Measurements from ENCODE around the gene MINDY4. TPM values are rescaled to one million over a fixed set of nuclear protein-coding genes. Genes with fewer than 3 reads are reported as not detected.

MINDY4 gene
- total RNA-seq, 1 donor from 2014 or later, result 4.1 TPM

DNA sequence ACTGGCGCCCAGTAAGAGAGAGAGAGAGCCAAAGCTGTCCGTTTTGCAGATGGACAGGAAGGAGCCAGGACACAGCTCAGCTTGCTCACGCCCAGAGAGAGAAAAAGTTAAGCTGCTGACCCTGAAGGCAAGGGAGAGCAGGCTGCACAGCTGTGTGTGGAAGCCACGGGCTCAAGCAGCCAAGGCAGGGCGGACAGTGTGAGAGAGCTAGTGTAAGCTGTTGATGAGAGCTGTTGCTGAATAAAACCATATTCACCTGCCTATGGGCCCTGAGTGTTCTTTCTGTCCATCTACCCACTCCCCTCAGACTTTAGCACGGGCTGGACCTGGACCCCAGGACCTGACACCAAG is 13.9 kb upstream of the MINDY4 start:
- Mint-ChIP-seq H3K9me3 (ENCODE audit: unreplicated experiment) (peaks cover 4% of the 10 kb centered on the region), H3K27me3 (ENCODE audit: low read depth, unreplicated experiment) (peaks cover 22% of the 10 kb centered on the region), H3K36me3 (ENCODE audit: low read depth, unreplicated experiment) (no peaks in the 10 kb centered on the region), H3K27ac (ENCODE audit: unreplicated experiment) (no peak overlapping the region), H3K4me1 (ENCODE audit: low read depth, unreplicated experiment) (no peaks in the 10 kb centered on the region), H3K4me3 (ENCODE audit: unreplicated experiment) (no peak overlapping the region)
- Histone ChIP-seq H3K4me2 (ENCODE audit: low read length) (no peak overlapping the region), H3K27ac (ENCODE audit: low read depth, low read length) (no peak overlapping the region), H3K79me2 (ENCODE audit: insufficient read depth, low read length) (no peaks in the 10 kb centered on the region), H3K9me3 (ENCODE audit: insufficient read depth, low read depth, low read length) (no peaks in the 10 kb centered on the region), H3K9ac (ENCODE audit: low read length) (no peak overlapping the region), H3K4me1 (ENCODE audit: insufficient read depth, low read length) (no peaks in the 10 kb centered on the region), H4K20me1 (ENCODE audit: insufficient read depth, low read length) (no peaks in the 10 kb centered on the region), H3K4me3 (ENCODE audit: insufficient read depth, low read depth, low read length) (no peak overlapping the region), H3K27me3 (ENCODE audit: insufficient read depth, low read length) (no peaks in the 10 kb centered on the region), H3K36me3 (ENCODE audit: insufficient read depth, low read length) (no peaks in the 10 kb centered on the region), H2AFZ (ENCODE audit: low read depth, low read length) (no peak overlapping the region)
- TF ChIP-seq EZH2 (IDR thresholded peaks at IDR 0.05; ENCODE audit: insufficient read depth, low read length), result no peak
- TF ChIP-seq, protein P1, sequence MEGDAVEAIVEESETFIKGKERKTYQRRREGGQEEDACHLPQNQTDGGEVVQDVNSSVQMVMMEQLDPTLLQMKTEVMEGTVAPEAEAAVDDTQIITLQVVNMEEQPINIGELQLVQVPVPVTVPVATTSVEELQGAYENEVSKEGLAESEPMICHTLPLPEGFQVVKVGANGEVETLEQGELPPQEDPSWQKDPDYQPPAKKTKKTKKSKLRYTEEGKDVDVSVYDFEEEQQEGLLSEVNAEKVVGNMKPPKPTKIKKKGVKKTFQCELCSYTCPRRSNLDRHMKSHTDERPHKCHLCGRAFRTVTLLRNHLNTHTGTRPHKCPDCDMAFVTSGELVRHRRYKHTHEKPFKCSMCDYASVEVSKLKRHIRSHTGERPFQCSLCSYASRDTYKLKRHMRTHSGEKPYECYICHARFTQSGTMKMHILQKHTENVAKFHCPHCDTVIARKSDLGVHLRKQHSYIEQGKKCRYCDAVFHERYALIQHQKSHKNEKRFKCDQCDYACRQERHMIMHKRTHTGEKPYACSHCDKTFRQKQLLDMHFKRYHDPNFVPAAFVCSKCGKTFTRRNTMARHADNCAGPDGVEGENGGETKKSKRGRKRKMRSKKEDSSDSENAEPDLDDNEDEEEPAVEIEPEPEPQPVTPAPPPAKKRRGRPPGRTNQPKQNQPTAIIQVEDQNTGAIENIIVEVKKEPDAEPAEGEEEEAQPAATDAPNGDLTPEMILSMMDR (IDR thresholded peaks at IDR 0.05; ENCODE audit: insufficient read depth, low read depth, low read length), result no peak
- DNase-seq (ENCODE audit: low read depth), result no peak
- no peak for FAIRE-seq

DNA sequence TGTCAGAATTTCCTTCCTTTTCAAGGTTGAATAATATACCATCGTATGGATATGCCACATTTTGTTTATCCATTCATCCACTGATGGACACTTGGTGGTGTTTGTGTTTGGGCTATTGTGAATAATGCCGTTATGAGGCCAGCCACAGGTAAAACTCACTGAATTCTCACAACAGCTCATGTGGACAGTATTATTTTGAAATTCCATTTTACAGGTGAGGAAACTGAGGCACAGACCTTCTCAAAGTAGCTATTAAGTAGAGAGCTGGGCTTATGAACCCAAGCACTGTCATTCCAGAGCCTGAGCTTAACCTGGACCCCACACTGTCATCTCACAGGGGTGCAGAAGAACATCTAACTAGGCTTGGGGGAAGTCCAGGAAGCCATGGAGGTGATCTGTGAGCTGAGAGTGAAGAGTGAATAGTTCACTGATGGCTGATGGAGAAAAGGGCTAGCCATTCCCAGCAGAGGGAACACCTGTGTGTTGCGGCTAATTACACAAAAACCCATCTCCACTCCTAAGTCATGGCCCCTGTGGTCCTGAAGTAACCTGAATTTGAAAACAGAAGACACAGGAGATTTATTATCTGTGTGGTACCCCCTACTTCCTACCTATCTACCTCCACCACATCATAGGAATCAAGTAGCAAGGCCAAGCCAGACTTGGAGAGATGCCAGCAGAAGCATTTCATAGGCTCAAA is 10.6 kb upstream of the MINDY4 start:
- no peaks in the 10 kb centered on the region for H3K36me3 Mint-ChIP-seq (ENCODE audit: low read depth, unreplicated experiment)
- no peaks in the 10 kb centered on the region for H4K20me1 ChIP-seq (ENCODE audit: insufficient read depth, low read length)
- FAIRE-seq, result no peak
- no peaks in the 10 kb centered on the region for H3K36me3 ChIP-seq (ENCODE audit: insufficient read depth, low read length)
- no peak overlapping the region for H3K4me2 ChIP-seq (ENCODE audit: low read length)
- no peaks in the 10 kb centered on the region for H3K4me1 ChIP-seq (ENCODE audit: insufficient read depth, low read length)
- H2AFZ ChIP-seq (ENCODE audit: low read depth, low read length), result no peak overlapping the region
- H3K9me3 ChIP-seq (ENCODE audit: insufficient read depth, low read depth, low read length), result no peaks in the 10 kb centered on the region
- DNase-seq (ENCODE audit: low read depth), result no peak
- H3K4me1 Mint-ChIP-seq (ENCODE audit: low read depth, unreplicated experiment), result peaks cover 4% of the 10 kb centered on the region
- no peaks in the 10 kb centered on the region for H3K79me2 ChIP-seq (ENCODE audit: insufficient read depth, low read length)
- no peak overlapping the region for H3K4me3 ChIP-seq (ENCODE audit: insufficient read depth, low read depth, low read length)
- H3K27me3 Mint-ChIP-seq (ENCODE audit: low read depth, unreplicated experiment), result peaks cover 27% of the 10 kb centered on the region
- peaks cover 8% of the 10 kb centered on the region for H3K9me3 Mint-ChIP-seq (ENCODE audit: unreplicated experiment)
- no peak overlapping the region for H3K27ac ChIP-seq (ENCODE audit: low read depth, low read length)
- TF ChIP-seq, protein P1 (IDR thresholded peaks at IDR 0.05; ENCODE audit: insufficient read depth, low read depth, low read length), result no peak
- H3K27ac Mint-ChIP-seq (ENCODE audit: unreplicated experiment), result no peak overlapping the region
- H3K4me3 Mint-ChIP-seq (ENCODE audit: unreplicated experiment), result no peak overlapping the region
- H3K27me3 ChIP-seq (ENCODE audit: insufficient read depth, low read length), result peaks cover 6% of the 10 kb centered on the region
- H3K9ac ChIP-seq (ENCODE audit: low read length), result no peak overlapping the region
